SKM-1 (cell line): ENCODE measurements around the gene TTC36.
"Not testable (repeated sequence)": the region's sequence is repeated elsewhere in the genome, so short reads cannot be mapped to it uniquely, and the experiment has no call there.

Experiments
- DNase-seq: peaks from one replicate; lab custom pipeline; 2025; ENCODE audit not compliant: unreplicated experiment; lab: John Stamatoyannopoulos, UW

The TTC36 gene

DNA sequence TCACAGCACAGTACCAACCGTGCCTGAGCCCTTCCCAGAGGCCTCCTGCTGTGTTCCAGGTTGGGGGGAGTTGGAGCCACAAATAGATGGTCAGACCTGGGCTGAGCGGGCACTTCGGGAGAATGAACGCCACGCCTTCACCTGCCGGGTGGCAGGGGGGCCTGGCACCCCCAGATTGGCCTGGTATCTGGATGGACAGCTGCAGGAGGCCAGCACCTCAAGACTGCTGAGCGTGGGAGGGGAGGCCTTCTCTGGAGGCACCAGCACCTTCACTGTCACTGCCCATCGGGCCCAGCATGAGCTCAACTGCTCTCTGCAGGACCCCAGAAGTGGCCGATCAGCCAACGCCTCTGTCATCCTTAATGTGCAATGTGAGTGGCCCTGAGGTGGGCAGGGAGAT lies 4.8 kb downstream of the TTC36 start:
- no peak for DNase-seq

DNA sequence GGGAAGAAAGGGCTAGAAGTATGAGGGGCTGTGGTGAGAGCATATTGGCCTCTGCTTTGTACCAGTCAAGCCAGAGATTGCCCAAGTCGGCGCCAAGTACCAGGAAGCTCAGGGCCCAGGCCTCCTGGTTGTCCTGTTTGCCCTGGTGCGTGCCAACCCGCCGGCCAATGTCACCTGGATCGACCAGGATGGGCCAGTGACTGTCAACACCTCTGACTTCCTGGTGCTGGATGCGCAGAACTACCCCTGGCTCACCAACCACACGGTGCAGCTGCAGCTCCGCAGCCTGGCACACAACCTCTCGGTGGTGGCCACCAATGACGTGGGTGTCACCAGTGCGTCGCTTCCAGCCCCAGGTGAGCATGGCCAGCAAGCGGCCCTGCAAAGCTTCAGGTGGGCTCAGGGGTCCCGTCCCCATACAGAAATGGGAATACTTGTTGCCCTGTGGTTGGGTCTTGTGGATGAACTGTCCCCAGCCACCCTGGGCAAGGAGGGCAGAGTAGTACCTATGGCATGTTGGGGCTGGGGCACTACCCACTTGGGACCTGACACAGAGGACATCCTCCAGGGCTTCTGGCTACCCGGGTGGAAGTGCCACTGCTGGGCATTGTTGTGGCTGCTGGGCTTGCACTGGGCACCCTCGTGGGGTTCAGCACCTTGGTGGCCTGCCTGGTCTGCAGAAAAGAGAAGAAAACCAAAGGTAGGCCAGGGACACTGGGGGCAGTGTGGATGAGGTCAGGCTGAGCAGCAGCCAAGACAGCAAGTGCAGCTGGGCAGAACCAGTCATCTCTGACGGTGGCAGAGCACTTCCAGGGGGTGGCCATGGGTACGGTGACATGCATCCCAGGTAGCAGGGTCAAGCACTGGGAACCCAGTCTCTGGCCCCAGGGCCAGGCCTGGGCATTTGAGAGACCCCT lies 5.8 kb downstream of the TTC36 start:
- no peak for DNase-seq

DNA sequence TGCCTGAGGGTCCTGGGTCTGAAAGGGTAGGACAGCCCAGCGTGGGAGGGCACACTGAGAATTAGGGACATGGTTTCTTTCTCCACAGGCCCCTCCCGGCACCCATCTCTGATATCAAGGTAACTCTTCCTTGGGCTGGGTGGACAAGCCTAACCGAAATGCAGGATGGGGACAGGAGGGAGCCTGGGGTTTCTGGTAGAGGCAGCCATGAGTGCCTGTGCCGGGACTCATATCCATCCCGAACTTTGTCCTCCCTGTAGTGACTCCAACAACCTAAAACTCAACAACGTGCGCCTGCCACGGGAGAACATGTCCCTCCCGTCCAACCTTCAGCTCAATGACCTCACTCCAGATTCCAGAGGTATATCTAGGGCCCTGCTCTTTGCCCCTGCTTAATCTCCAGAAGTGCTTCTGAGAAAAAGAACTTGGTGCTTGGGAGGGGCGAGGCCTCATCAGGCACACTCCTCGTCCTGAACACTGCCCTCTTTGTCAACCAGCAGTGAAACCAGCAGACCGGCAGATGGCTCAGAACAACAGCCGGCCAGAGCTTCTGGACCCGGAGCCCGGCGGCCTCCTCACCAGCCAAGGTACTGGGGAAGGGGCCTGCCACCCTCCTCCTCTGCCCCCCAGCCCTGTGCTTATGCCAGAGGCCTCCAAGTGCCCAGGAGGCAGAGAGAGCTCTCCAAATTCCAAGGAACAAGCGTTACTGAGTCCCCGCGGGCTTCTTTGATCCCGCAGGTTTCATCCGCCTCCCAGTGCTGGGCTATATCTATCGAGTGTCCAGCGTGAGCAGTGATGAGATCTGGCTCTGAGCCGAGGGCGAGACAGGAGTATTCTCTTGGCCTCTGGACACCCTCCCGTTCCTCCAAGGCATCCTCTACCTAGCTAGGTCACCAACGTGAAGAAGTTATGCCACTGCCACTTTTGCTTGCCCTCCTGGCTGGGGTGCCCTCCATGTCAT lies 6.8 kb downstream of the TTC36 start:
- DNase-seq: no peak

DNA sequence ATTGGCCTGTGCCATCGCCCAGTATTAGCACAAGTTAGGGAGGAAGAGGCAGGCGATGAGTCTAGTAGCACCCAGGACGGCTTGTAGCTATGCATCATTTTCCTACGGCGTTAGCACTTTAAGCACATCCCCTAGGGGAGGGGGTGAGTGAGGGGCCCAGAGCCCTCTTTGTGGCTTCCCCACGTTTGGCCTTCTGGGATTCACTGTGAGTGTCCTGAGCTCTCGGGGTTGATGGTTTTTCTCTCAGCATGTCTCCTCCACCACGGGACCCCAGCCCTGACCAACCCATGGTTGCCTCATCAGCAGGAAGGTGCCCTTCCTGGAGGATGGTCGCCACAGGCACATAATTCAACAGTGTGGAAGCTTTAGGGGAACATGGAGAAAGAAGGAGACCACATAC lies 8.0 kb downstream of the TTC36 start:
- DNase-seq: no peak

DNA sequence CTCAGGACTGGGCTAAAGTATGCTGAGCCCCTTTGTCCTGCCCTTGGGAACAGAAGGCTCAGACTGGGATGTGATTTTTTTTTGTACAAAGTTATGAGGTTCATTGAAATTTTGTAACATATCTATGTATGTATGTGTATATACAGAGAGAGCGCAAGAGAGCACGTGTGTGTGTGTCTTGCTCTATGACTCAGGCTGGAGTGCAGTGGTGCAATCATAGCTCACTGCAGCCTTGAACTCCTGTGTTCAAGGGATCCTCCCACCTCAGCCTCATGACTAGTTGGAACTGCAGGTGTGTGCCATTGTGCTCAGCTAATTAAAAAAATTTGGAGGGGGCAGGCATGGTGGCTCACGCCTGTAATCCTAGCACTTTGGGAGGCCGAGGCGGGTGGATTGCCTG lies 9.5 kb downstream of the TTC36 start:
- no peak for DNase-seq

GRCh38 chr11:118537409-118537980 lies 10.2 kb downstream of the TTC36 start:
- no peak for DNase-seq

DNA sequence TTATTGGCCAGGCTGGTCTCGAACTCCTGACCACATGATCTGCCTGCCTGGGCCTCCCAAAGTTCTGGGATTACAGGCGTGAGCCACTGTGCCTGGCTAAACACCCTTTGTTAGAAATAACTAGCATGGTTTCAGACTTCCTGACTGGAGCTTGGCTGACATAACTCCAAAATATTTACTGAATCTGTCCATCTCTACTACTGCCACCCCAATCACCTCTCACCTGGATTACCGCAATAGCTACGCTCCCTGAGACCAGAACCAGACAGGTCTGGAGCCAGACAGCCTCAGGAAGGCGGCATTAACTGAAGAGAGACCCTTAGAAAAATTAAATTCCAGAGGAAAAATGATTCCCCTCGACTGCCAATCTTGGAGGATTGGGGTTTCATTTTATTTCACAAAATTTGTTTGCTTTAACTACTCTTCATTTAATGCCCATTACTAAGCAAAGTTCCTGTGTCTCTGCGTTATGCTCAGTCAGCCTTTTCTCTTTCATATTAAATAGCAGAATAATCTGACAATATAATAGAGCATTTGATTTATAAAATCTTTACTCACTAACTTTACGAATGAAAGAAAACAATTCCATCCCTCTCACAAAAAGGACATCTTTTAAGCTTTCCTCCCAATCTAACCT lies 16.9 kb downstream of the TTC36 start:
- no peak for DNase-seq

GRCh38 chr11:118544647-118545010 lies 17.4 kb downstream of the TTC36 start:
- no peak for DNase-seq

- no peak for DNase-seq
Observed at GRCh38 chr11:118545533-118545932, 18.3 kb downstream of the TTC36 start.

- no peak for DNase-seq
Observed at GRCh38 chr11:118547132-118547531, 19.9 kb downstream of the TTC36 start.

- DNase-seq: no peak
Observed at GRCh38 chr11:118552341-118552740, 25.1 kb downstream of the TTC36 start.

DNA sequence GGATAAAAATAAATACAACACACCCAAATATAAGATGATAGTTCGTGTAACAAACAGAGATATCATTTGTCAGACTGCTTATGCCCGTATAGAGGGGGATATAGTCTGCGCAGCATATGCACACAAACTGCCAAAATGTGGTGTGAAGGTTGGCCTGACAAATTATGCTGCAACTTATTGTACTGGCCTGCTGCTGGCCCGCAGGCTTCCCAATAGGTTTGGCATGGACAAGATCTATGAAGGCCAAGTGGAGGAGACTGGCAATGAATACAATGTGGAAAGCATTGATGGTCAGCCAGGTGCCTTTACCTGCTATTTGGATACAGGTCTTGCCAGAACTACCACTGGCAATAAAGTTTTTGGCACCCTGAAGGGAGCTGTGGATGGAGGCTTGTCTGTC lies 33.5 kb downstream of the TTC36 start:
- DNase-seq: no peak

- no peak for DNase-seq
Observed at GRCh38 chr11:118565051-118565450, 37.8 kb downstream of the TTC36 start.

DNA sequence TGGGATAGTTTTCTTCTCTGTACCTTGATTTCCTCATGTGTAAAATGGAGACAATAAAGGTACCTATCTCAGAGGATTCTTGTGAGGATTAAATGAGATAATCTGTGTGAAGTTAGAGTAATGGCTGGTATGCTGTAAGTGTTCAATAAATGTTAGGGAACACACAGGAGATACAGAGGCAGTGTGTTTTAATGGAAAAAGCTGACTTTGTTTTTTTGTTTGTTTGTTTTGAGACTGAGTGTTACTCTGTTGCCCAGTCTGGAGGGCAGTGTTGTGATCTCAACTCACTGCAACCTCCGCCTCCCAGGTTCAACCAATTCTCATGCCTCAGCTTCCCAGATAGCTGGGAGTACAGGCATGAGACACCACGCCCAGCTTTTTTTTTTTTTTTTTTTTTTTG lies 42.4 kb downstream of the TTC36 start:
- DNase-seq: no peak

- DNase-seq: no peak
Observed at GRCh38 chr11:118570787-118571186, 43.5 kb downstream of the TTC36 start.

- DNase-seq: not testable (repeated sequence)
Observed at GRCh38 chr11:118571701-118572060, 44.4 kb downstream of the TTC36 start.

GRCh38 chr11:118572061-118572980 lies 45.0 kb downstream of the TTC36 start, which contains the start of gene ARCN1:
TSS of gene ARCN1 (plus strand) at chr11:118572409. CDS start at chr11:118572548, 139 bp downstream.
- DNase-seq: peak; percentile 52

DNA sequence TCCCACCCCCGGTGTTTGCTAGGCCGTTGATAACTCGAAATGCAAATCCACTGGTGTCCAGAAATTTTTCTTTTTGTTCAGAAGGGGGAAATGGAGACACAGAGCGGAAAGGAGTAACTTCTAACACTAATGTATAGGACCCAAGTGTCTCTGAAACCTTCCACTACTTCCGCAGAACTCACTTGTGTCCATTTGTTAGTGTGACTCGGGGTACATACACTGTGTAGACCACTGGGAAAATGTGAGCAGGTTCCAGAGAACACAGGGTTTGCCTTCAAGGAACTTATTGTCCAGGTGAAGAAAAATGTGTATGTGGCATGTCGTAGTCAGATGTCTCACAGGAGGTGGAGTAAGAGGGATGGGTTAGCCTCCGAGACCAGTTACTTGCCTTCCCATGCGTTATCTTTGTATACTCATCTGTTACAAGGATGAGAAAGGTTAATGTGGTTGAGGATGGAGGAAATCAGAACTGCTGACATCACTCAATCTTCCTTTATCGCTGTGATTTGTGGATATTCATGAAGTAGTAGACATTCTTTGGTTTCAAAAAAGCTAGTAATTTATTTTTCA lies 45.8 kb downstream of the TTC36 start:
- DNase-seq: no peak

GRCh38 chr11:118574636-118575035 lies 47.4 kb downstream of the TTC36 start:
- DNase-seq: no peak

DNA sequence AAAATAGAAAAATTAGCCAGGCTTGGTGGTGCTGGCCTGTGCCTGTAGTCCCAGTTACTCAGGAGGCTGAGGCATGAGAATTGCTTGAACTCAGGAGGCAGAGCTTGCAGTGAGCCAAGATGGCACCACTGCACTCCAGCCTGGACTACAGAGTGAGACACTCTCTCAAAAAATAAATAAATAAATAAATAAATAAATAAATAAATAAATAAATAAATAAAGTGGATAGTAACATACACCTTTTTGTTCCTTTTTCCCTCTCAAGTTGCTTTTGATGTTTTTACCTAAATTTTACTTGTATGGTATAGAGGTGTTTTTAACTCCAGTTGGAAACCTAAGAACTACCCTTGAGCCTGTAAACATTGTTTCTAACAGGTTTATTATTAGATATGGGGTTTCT lies 50.7 kb downstream of the TTC36 start:
- DNase-seq: not testable (repeated sequence)
